ENCODE results near the gene POMT1. TPM values are rescaled to one million over a fixed set of nuclear protein-coding genes. Genes with fewer than 3 reads are reported as not detected.

The POMT1 gene
- total RNA-seq, 2 donors from 2014 or later = 30.3 to 43.7 TPM

DNA sequence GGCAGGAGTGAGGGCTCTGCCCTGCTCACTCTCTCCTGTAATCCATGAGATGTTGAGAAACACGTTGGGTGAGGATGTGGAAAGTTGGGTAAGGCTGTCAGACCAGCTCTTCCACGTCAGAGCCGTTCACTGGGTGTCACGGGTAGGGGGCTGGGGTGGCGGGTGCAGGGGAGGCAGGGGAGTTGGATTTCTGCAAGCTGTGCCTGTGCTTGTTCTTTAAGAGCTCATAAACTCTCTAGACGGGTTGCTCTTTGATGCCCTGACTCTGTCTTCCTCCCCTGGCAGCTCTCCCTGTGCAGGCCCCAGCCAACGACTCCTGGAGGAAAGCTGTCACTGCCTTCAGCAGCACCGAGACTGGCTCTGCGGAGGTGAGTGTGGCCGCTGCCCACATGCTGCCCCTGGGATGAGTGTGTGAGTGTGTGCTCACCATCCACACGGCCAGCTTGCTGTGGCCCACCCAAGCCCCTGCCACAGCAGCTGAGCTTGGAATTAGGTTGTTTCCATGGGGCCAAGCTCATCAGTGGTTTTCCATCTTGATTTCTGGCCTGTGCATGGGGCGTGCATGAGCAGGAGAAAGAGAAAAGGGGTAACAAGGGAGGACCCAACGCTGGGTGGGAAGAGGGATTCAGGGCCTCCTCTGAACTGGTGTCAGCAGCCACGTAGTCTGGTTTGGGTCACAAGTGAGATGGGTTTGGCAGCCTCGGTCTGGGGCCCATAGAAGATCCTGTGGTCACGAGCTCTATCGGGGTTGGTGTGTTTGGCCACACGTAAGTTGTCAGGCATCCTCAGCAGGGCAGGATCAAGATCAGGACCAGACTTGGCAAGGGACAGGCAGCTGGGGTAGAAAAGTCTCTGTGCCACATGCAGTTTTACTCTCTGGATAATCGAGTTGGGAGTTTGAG is 21.0 kb upstream of the POMT1 start:
- Histone ChIP-seq H3K27me3 (replicated peaks; ENCODE audit: insufficient read depth) (no peaks in the 10 kb centered on the region), H3K36me3 (peaks cover 89% of the 10 kb centered on the region), H3K4me3 (no peak overlapping the region), H3K27ac (no peak overlapping the region), H3K9me3 (no peaks in the 10 kb centered on the region), H3K4me1 (ENCODE audit: control insufficient read depth in 1 of 2, low read depth in 2 of 2) (peaks cover 0 to 16% of the 10 kb centered on the region in 2 donors)
- DNase-seq (ENCODE audit: low spot score) = no peak
- ATAC-seq (ENCODE audit: insufficient number of reproducible peaks, low FRiP score, low read depth) = no peak
- TF ChIP-seq, protein P1, sequence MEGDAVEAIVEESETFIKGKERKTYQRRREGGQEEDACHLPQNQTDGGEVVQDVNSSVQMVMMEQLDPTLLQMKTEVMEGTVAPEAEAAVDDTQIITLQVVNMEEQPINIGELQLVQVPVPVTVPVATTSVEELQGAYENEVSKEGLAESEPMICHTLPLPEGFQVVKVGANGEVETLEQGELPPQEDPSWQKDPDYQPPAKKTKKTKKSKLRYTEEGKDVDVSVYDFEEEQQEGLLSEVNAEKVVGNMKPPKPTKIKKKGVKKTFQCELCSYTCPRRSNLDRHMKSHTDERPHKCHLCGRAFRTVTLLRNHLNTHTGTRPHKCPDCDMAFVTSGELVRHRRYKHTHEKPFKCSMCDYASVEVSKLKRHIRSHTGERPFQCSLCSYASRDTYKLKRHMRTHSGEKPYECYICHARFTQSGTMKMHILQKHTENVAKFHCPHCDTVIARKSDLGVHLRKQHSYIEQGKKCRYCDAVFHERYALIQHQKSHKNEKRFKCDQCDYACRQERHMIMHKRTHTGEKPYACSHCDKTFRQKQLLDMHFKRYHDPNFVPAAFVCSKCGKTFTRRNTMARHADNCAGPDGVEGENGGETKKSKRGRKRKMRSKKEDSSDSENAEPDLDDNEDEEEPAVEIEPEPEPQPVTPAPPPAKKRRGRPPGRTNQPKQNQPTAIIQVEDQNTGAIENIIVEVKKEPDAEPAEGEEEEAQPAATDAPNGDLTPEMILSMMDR (IDR thresholded peaks at IDR 0.05) = no peak

DNA sequence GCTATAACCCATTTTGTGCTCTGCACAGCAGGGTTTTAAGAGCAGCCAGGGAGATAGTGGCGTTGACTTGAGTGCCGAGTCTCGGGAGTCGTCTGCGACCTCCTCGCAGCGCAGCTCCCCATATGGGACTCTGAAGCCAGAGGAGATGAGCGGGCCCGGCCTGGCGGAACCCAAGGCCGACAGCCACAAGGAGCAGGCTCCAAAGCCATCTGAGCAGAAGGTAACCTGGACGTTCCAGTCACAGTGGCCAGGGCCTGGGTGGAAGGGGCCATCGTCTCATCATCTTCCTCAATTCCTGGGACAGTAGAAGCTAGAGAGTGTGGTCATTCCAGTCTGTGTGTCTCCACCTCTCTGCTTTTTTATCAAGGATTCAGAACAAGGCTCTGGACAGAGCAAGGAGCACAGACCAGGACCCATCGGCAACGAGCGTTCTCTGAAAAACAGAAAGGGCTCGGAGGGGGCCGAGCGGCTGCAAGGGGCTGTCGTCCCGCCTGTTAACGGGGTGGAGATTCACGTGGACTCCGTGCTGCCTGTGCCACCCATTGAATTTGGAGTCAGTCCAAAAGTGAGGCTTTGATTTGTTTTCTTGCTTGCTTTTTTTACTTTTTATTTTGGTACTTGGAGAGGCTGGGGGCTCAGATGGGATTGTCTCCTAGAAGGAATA is 20.2 kb upstream of the POMT1 start:
- peaks cover 0 to 16% of the 10 kb centered on the region in 2 donors for H3K4me1 ChIP-seq (ENCODE audit: control insufficient read depth in 1 of 2, low read depth in 2 of 2)

DNA sequence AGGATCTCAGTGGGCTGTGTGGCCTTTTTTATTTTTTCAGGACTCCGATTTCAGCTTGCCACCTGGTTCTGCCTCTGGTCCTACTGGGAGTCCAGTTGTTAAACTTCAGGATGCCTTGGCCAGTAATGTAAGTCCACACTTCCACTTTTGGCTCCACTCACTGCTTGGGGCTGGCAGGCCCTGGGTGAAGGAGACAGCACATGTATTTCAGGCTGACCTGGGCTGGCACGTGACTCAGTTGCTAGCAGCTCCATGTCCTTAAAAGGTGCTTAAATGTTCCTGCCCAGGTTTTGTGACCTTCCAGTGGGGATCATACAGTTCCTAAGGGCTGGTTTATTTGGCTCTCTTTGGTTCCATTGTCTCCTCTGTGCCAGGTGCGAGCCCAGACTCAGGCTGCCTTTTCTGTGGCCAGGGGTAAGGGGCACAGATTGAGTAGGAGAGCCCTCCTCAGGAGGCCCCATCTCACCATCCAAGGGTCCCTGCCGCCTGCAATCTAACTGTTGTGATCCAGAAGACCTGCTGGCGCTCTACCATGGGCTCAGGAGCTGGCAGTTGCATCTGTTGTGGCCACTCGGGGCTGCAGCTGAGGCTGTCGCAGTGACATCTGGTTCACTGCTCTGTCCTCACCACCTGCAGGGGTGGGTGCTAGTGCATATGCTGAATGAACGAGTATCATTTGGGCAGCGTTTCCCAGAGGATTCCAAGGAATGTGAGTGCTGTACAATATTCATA is 19.2 kb upstream of the POMT1 start:
- ATAC-seq (ENCODE audit: insufficient number of reproducible peaks, low FRiP score, low read depth) = no peak
- no peak overlapping the region for H3K4me3 ChIP-seq
- DNase-seq (ENCODE audit: low spot score) = no peak
- TF ChIP-seq, protein P1 (IDR thresholded peaks at IDR 0.05) = no peak
- peak overlapping the region; percentile 39 to 52 for H3K27ac ChIP-seq
- no peaks in the 10 kb centered on the region for H3K27me3 ChIP-seq (replicated peaks; ENCODE audit: insufficient read depth)
- H3K4me1 ChIP-seq (ENCODE audit: control insufficient read depth in 1 of 2, low read depth in 2 of 2) = peaks cover 0 to 16% of the 10 kb centered on the region in 2 donors
- H3K36me3 ChIP-seq = peaks cover 86% of the 10 kb centered on the region
- no peaks in the 10 kb centered on the region for H3K9me3 ChIP-seq

More for the DNA sequence above, 20.2 kb upstream of the POMT1 start:
- TF ChIP-seq, protein P1 (IDR thresholded peaks at IDR 0.05) = no peak
- ATAC-seq (ENCODE audit: insufficient number of reproducible peaks, low FRiP score, low read depth) = no peak
- H3K27me3 ChIP-seq (replicated peaks; ENCODE audit: insufficient read depth) = no peaks in the 10 kb centered on the region
- H3K4me3 ChIP-seq = no peak overlapping the region
- no peaks in the 10 kb centered on the region for H3K9me3 ChIP-seq
- no peak for DNase-seq (ENCODE audit: low spot score)
- H3K36me3 ChIP-seq = peaks cover 86% of the 10 kb centered on the region
- H3K27ac ChIP-seq = peak overlapping the region; percentile 39 to 52

DNA sequence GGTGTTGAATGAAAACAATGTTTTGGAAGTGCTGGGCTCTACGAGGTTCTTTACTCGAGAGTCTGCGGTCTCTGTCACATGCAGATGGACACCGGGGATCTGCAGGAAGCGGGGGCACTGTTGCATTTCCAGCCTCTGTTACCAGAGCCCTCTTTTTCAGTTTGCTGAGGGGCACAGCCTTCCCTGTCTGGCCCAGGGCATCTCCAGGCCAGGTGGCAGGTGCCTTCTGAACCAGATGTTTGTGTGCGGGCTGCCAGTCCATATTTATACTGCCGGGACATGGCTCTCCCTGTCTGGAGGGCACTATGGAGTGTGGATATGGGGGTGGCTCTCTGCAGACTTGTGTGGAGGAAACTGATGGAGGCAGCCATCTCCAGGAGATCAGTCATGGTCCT is 18.7 kb upstream of the POMT1 start:
- TF ChIP-seq, protein P1 (IDR thresholded peaks at IDR 0.05) = no peak
- H3K4me1 ChIP-seq (ENCODE audit: control insufficient read depth in 1 of 2, low read depth in 2 of 2) = peaks cover 0 to 16% of the 10 kb centered on the region in 2 donors
- no peak overlapping the region for H3K4me3 ChIP-seq
- H3K27ac ChIP-seq = peak overlapping the region in 1 of 2 donors; percentile 39
- H3K9me3 ChIP-seq = no peaks in the 10 kb centered on the region
- DNase-seq (ENCODE audit: low spot score) = no peak
- no peaks in the 10 kb centered on the region for H3K27me3 ChIP-seq (replicated peaks; ENCODE audit: insufficient read depth)
- no peak for ATAC-seq (ENCODE audit: insufficient number of reproducible peaks, low FRiP score, low read depth)
- peaks cover 86% of the 10 kb centered on the region for H3K36me3 ChIP-seq

Data from thoracic aorta (tissue), 2 donors.